Measurements from ENCODE around the gene BTG4. TPM values are rescaled to one million over a fixed set of nuclear protein-coding genes. Genes with fewer than 3 reads are reported as not detected.

Gene BTG4
- total RNA-seq, 1 donor from 2014 or later, result not detected

- no peak overlapping the region for H3K4me3 Mint-ChIP-seq (ENCODE audit: unreplicated experiment)
- H3K4me1 Mint-ChIP-seq (ENCODE audit: unreplicated experiment), result no peaks in the 10 kb centered on the region
Observed at GRCh38 chr11:111455291-111456085, 56.7 kb downstream of the BTG4 start.

GRCh38 chr11:111454561-111455192 is 57.5 kb downstream of the BTG4 start:
- Mint-ChIP-seq H3K27me3 (ENCODE audit: unreplicated experiment) (peaks cover 31% of the 10 kb centered on the region), H3K4me3 (ENCODE audit: unreplicated experiment) (no peak overlapping the region)

More at GRCh38 chr11:111455291-111456085, 56.7 kb downstream of the BTG4 start:
- no peak overlapping the region for H3K27ac Mint-ChIP-seq (ENCODE audit: unreplicated experiment)
- no peak for TF ChIP-seq CTCF (IDR thresholded peaks at IDR 0.05)
- H3K36me3 Mint-ChIP-seq (ENCODE audit: unreplicated experiment), result no peaks in the 10 kb centered on the region
- DNase-seq (ENCODE audit: extremely low spot score, unreplicated experiment), result peak; percentile 78
- H3K9me3 Mint-ChIP-seq (ENCODE audit: unreplicated experiment), result no peaks in the 10 kb centered on the region
- H3K27me3 Mint-ChIP-seq (ENCODE audit: unreplicated experiment), result peaks cover 33% of the 10 kb centered on the region

GRCh38 chr11:111452817-111453552 is 59.2 kb downstream of the BTG4 start:
- TF ChIP-seq CTCF (IDR thresholded peaks at IDR 0.05), result no peak
- Mint-ChIP-seq H3K27ac (ENCODE audit: unreplicated experiment) (no peak overlapping the region), H3K4me3 (ENCODE audit: unreplicated experiment) (no peak overlapping the region), H3K9me3 (ENCODE audit: unreplicated experiment) (no peaks in the 10 kb centered on the region), H3K27me3 (ENCODE audit: unreplicated experiment) (peaks cover 23% of the 10 kb centered on the region), H3K4me1 (ENCODE audit: unreplicated experiment) (no peaks in the 10 kb centered on the region), H3K36me3 (ENCODE audit: unreplicated experiment) (no peaks in the 10 kb centered on the region)
- DNase-seq (ENCODE audit: extremely low spot score, unreplicated experiment), result no peak

More at GRCh38 chr11:111454561-111455192, 57.5 kb downstream of the BTG4 start:
- Mint-ChIP-seq H3K27ac (ENCODE audit: unreplicated experiment) (no peak overlapping the region), H3K36me3 (ENCODE audit: unreplicated experiment) (no peaks in the 10 kb centered on the region), H3K9me3 (ENCODE audit: unreplicated experiment) (no peaks in the 10 kb centered on the region), H3K4me1 (ENCODE audit: unreplicated experiment) (no peaks in the 10 kb centered on the region)
- TF ChIP-seq CTCF (IDR thresholded peaks at IDR 0.05), result peak; percentile 68
- peak; percentile 84 for DNase-seq (ENCODE audit: extremely low spot score, unreplicated experiment)

- no peak overlapping the region for H3K27ac Mint-ChIP-seq (ENCODE audit: unreplicated experiment)
- peak; percentile 80 for DNase-seq (ENCODE audit: extremely low spot score, unreplicated experiment)
- peaks cover 23% of the 10 kb centered on the region for H3K27me3 Mint-ChIP-seq (ENCODE audit: unreplicated experiment)
- no peaks in the 10 kb centered on the region for H3K36me3 Mint-ChIP-seq (ENCODE audit: unreplicated experiment)
- H3K4me1 Mint-ChIP-seq (ENCODE audit: unreplicated experiment), result no peaks in the 10 kb centered on the region
- H3K4me3 Mint-ChIP-seq (ENCODE audit: unreplicated experiment), result no peak overlapping the region
- H3K9me3 Mint-ChIP-seq (ENCODE audit: unreplicated experiment), result no peaks in the 10 kb centered on the region
- no peak for TF ChIP-seq CTCF (IDR thresholded peaks at IDR 0.05)
Observed at GRCh38 chr11:111452146-111452545, 60.0 kb downstream of the BTG4 start.
